BJ (cell line): ENCODE results near the gene PI16. TPM values are rescaled to one million over a fixed set of nuclear protein-coding genes. Genes with fewer than 3 reads are reported as not detected.

Experiments
- CTCF ChIA-PET: fragments of 350-600 bp; formaldehyde crosslinking; extraction: SDS; loops from one replicate; lab custom pipeline; 2021; ENCODE audit warnings: antibody characterized with exemption, inconsistent platforms; lab: Yijun Ruan, JAX
- POLR2A ChIA-PET: fragments of 300-600 bp; sonication (Branson Sonifier 250); formaldehyde crosslinking; extraction: SDS; loops from one replicate; lab custom pipeline; 2021; ENCODE audit warnings: antibody characterized with exemption; lab: Charles Lee
- DNase-seq: peaks from one replicate; pipeline ENCODE4 v3.0.0-alpha.2; 2011; ENCODE audit warnings: low read depth
- H3K27me3 ChIP-seq: 2 replicates; pipeline ENCODE4 v1.6.0; 2011; ENCODE audit warnings: low read length; ENCODE audit not compliant: control insufficient read depth, insufficient read depth
- H3K36me3 ChIP-seq: 2 replicates; pipeline ENCODE4 v1.5.1; 2011; ENCODE audit warnings: low read length; ENCODE audit not compliant: control insufficient read depth, insufficient read depth
- H3K4me3 ChIP-seq: 2 replicates; pipeline ENCODE4 v1.5.1; 2011; ENCODE audit warnings: low read depth, mild to moderate bottlenecking, control low read depth, low read length
- CTCF ChIP-seq: IDR thresholded peaks from 2 replicates; pipeline ENCODE4 v1.5.1; 2011; ENCODE audit warnings: low read depth, mild to moderate bottlenecking, control low read depth, inconsistent platforms, low read length, moderate library complexity; ENCODE audit not compliant: insufficient read depth
- polyA plus RNA-seq: library from polyadenylated mRNA; depleted of rRNA; stranded (reverse); fragments of >200 nt; gene quantifications from 2 replicates; pipeline ENCODE4 v1.2.3, GENCODE V29; 2011

Gene PI16
- polyA plus RNA-seq, 1 experiment, result 0.21 TPM

DNA sequence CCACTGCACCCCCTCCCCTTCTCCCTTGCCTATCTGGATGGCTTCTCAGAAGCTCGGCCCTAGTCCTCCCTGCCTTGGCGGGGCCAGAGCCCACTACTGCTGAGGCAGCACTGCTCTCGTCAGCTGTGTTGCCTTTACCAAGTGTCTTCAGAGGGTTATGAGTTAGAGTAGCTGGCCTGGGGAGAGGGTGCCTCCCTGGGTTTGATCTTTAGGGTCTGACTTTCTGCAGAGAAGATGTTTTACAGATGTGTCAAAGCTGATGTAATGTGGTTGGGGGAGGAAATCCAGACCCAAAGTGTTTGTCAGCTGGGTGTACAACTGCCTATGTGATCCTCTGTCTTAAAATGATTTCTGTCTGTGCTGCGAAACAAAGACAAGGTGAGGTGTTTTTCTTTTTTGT, 30.4 kb upstream of the PI16 start:
- ChIA-PET POLR2A (no interaction called here), CTCF (interaction anchor here (1.2 to 1.3 kb wide), 2 partner anchors 16 to 55 kb away, joined by 3 to 4 read pairs; no protein-coding TSS in a partner anchor)
- peaks cover 2% of the 10 kb centered on the region for H3K36me3 ChIP-seq
- H3K4me3 ChIP-seq, result no peak overlapping the region
- DNase-seq, result no peak
- H3K27me3 ChIP-seq, result no peaks in the 10 kb centered on the region
- TF ChIP-seq CTCF, result no peak

- TF ChIP-seq CTCF, result no peak
- CTCF ChIA-PET, result interaction anchor here (1.2 to 1.3 kb wide), 2 partner anchors 15 to 54 kb away, joined by 3 to 4 read pairs; no protein-coding TSS in a partner anchor
Measured at GRCh38 chr6:36924778-36925374, 29.7 kb upstream of the PI16 start.

DNA sequence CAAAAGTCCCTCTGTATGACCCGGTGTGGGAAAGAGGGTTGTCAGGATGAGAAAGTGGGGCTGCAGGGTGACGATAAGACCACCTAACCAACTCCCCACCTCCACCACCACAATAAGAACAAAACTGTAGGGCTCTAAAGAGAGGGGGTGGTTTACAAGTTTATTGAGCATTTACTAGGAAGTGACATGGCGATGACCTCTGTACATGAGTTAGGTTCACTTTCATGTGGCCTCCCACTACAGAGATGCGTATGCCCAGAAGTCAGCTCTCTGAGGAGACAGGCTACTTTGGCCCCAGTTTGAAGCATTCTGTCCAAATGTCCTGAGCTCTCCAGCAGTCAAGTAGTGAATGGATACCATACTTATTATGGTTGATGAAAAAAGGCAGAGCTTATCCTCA, 28.7 kb upstream of the PI16 start:
- no peak for DNase-seq
- no peak overlapping the region for H3K4me3 ChIP-seq
- H3K36me3 ChIP-seq, result peaks cover 2% of the 10 kb centered on the region
- ChIA-PET POLR2A (no interaction called here), CTCF (interaction anchor here (0.7 to 1.1 kb wide), 2 partner anchors 53 to 73 kb away, joined by 3 read pairs; no protein-coding TSS in a partner anchor)
- H3K27me3 ChIP-seq, result no peaks in the 10 kb centered on the region
- no peak for TF ChIP-seq CTCF

More at GRCh38 chr6:36924778-36925374, 29.7 kb upstream of the PI16 start:
- Histone ChIP-seq H3K27me3 (no peaks in the 10 kb centered on the region), H3K36me3 (peaks cover 2% of the 10 kb centered on the region), H3K4me3 (no peak overlapping the region)
- no peak for DNase-seq
- POLR2A ChIA-PET, result no interaction called here

DNA sequence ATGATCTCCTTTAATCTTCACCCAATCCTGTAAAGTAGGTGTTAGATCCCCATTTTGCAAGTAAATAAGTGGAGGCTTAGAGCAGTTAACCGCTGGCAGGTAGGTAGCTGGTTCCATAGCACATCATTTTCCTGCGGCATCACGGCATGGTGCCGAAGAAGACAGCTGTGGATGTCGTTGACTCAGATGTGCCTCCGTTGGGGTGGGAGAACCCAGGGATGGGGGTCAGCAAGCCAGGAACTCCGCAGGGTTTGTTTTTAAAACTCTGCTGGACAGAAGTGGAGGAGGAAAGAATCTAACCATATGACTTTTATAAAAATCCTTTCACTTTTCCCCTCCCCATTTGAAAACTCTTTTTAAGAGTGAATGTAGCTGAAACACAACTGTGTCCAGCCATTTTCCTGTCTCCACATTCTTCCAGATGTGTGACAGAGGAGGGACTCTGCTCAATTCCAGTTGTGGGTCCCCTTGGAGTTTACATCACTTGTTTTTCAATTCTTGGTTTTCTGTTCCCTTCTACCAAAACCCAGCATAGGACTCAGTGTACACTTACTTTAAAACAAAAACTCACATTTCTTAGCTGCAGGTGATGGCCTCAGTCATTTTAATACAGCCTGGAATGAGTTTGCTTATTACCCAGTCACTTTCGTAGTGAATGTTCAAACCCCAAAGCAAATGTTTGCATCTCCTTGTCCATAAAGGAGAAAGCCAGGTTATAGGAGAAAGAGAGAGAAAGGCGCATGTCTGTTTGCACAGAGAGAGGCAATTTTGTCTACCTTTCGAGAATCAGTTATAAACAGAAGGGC, 27.6 kb upstream of the PI16 start:
- DNase-seq, result no peak
- peaks cover 2% of the 10 kb centered on the region for H3K36me3 ChIP-seq
- no peak overlapping the region for H3K4me3 ChIP-seq
- POLR2A ChIA-PET, result no interaction called here
- no peaks in the 10 kb centered on the region for H3K27me3 ChIP-seq
- CTCF ChIA-PET, result interaction anchor here (1.3 to 1.9 kb wide), 3 partner anchors 13 to 91 kb away, joined by 3 to 7 read pairs (median 3); no protein-coding TSS in a partner anchor
- TF ChIP-seq CTCF, result no peak

DNA sequence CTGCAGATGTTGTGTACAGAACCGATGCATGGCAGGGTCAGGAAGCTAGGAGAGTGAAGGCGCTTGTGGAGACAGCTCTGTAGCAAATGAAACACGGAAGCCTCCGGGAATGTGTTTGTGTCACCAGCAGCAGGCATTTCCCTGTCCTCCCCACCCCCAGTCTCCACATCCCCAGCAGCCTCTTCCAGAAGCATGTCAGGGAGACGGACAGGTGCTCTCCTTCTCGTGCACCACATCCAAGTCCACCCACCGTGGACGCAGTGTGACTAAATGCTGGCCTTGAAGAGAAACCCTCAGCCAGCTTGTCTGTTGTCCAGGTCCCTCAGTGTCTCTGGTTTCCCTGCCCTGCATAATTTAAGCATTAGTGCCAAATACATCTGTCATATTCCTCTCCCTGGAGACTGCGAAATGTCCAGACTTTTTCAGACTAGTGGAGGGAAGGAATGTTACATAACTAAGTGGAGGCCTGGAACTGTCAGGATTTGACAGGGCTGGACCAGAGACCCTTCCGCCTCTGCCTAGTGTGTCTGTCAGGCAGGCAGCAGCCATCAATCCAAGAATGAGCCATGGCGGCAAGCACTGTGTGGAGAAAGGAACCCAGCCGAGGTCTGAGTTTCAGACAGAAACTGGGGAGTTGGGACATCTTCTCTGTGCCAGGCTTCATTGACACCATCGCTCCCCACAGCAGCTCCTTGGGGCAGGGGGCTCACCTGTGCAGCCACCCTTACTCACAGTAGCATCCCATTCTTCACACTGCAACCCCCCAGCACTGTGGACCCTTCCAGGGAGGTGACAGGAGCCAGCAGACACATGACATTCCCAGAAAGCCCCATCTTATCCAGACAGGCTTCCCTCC, 26.6 kb upstream of the PI16 start:
- CTCF ChIA-PET, result interaction anchor here (1.5 to 1.9 kb wide), 2 partner anchors 14 to 90 kb away, joined by 3 to 7 read pairs; no protein-coding TSS in a partner anchor
- POLR2A ChIA-PET, result no interaction called here
- Histone ChIP-seq H3K27me3 (no peaks in the 10 kb centered on the region), H3K36me3 (peaks cover 2% of the 10 kb centered on the region), H3K4me3 (no peak overlapping the region)
- TF ChIP-seq CTCF, result no peak
- no peak for DNase-seq
